Loucy (cell line): ENCODE results near the gene LDAF1.

Experiments used
- H2AFZ ChIP-seq: fragments of 200-600 bp; sonication (generic); 2 replicates; pipeline ENCODE4 v1.6.0; 2016; ENCODE audit warnings: antibody characterized with exemption, mild to moderate bottlenecking, low read length, moderate library complexity
- H3F3A ChIP-seq: fragments of 200-600 bp; 2 replicates; pipeline ENCODE4 v1.6.0; 2016; ENCODE audit warnings: antibody characterized with exemption, low read depth, mild to moderate bottlenecking
- H3K27me3 ChIP-seq: fragments of 200-600 bp; sonication (generic); 2 replicates; pipeline ENCODE4 v1.6.1; 2014; ENCODE audit warnings: low read length, mild to moderate bottlenecking; ENCODE audit not compliant: insufficient read depth, poor library complexity, severe bottlenecking
- H3K36me3 ChIP-seq: fragments of 200-600 bp; sonication (generic); 2 replicates; pipeline ENCODE4 v1.6.1; 2016; ENCODE audit warnings: low read length; ENCODE audit not compliant: insufficient read depth
- H3K4me1 ChIP-seq: fragments of 200-600 bp; sonication (generic); 2 replicates; pipeline ENCODE4 v1.5.1; 2014; ENCODE audit warnings: low read length, mild to moderate bottlenecking; ENCODE audit not compliant: insufficient read depth, poor library complexity, severe bottlenecking
- H3K4me2 ChIP-seq: fragments of 200-600 bp; sonication (generic); 2 replicates; pipeline ENCODE4 v1.6.0; 2014; ENCODE audit warnings: antibody characterized with exemption, low read length, low read depth, mild to moderate bottlenecking; ENCODE audit not compliant: poor library complexity, severe bottlenecking
- H3K4me3 ChIP-seq: fragments of 200-600 bp; sonication (generic); 2 replicates; pipeline ENCODE4 v1.5.1; 2014; ENCODE audit warnings: low read length, mild to moderate bottlenecking, mixed read lengths; ENCODE audit not compliant: poor library complexity, severe bottlenecking
- H3K79me2 ChIP-seq: fragments of 200-600 bp; sonication (generic); 2 replicates; pipeline ENCODE4 v1.6.1; 2014; ENCODE audit warnings: low read length; ENCODE audit not compliant: insufficient read depth
- H3K9ac ChIP-seq: fragments of 200-600 bp; sonication (generic); 2 replicates; pipeline ENCODE4 v1.6.0; 2014; ENCODE audit warnings: mild to moderate bottlenecking, low read depth, low read length, moderate library complexity; ENCODE audit not compliant: poor library complexity, severe bottlenecking
- H3K9me2 ChIP-seq: fragments of 200-600 bp; sonication (generic); replicated peaks from 2 replicates; pipeline ENCODE4 v1.6.1; 2016; ENCODE audit warnings: low read depth, low read length, mixed read lengths
- H3K9me3 ChIP-seq: fragments of 200-600 bp; sonication (generic); 2 replicates; pipeline ENCODE4 v1.6.1; 2014; ENCODE audit warnings: mild to moderate bottlenecking, antibody characterized with exemption, low read length, low read depth; ENCODE audit not compliant: insufficient read depth
- H4K20me1 ChIP-seq: fragments of 200-600 bp; sonication (generic); 2 replicates; pipeline ENCODE4 v1.6.0; 2014; ENCODE audit warnings: antibody characterized with exemption, low read length, mild to moderate bottlenecking; ENCODE audit not compliant: insufficient read depth, poor library complexity, severe bottlenecking
- EZH2phosphoT487 ChIP-seq: fragments of 200-600 bp; IDR thresholded peaks from 2 replicates; pipeline ENCODE4 v1.6.1; 2018; ENCODE audit warnings: antibody characterized with exemption, mild to moderate bottlenecking, moderate library complexity, borderline replicate concordance
- TF ChIP-seq, protein P1 (sequence below): fragments of 200-600 bp; sonication (generic); conservative IDR thresholded peaks from 2 replicates; pipeline ENCODE4 v1.5.1; 2014; ENCODE audit warnings: mild to moderate bottlenecking, antibody characterized with exemption, low read length

LDAF1 gene

DNA sequence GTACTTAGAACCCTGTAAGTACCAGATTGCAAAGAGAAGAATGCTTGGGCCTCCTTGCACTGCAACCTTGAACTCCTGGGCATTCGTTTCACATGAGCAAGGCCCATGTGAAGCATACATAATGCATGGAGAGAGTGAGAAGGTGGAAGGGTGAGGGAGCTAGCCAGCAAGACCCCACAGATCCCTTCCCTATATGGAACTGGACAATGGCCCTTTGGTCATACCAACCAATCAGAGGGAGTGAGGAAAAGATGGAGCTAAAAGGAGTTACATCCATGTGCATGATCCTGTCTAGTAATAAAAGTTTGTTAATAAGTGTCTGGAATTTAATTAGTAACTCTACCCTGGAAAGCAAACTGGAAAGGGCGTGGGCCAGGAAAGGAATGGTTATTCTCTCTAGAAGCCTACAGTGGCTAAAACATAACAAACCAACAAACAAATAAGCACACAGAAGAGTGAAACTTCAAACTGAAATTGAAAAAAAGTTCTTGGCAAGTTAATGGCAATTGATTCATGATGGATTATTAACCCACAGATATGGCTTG lies 37.4 kb upstream of the LDAF1 start:
- Histone ChIP-seq H3K9ac (no peak overlapping the region), H2AFZ (no peak overlapping the region), H3K36me3 (no peaks in the 10 kb centered on the region), H3K9me2 (no peaks in the 10 kb centered on the region), H3F3A (no peaks in the 10 kb centered on the region), H3K27me3 (no peaks in the 10 kb centered on the region), H3K4me1 (no peaks in the 10 kb centered on the region), H3K79me2 (no peaks in the 10 kb centered on the region), H4K20me1 (no peaks in the 10 kb centered on the region), H3K9me3 (no peaks in the 10 kb centered on the region), H3K4me2 (no peak overlapping the region), H3K4me3 (no peak overlapping the region)
- TF ChIP-seq EZH2phosphoT487 = no peak
- TF ChIP-seq, protein P1, sequence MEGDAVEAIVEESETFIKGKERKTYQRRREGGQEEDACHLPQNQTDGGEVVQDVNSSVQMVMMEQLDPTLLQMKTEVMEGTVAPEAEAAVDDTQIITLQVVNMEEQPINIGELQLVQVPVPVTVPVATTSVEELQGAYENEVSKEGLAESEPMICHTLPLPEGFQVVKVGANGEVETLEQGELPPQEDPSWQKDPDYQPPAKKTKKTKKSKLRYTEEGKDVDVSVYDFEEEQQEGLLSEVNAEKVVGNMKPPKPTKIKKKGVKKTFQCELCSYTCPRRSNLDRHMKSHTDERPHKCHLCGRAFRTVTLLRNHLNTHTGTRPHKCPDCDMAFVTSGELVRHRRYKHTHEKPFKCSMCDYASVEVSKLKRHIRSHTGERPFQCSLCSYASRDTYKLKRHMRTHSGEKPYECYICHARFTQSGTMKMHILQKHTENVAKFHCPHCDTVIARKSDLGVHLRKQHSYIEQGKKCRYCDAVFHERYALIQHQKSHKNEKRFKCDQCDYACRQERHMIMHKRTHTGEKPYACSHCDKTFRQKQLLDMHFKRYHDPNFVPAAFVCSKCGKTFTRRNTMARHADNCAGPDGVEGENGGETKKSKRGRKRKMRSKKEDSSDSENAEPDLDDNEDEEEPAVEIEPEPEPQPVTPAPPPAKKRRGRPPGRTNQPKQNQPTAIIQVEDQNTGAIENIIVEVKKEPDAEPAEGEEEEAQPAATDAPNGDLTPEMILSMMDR = no peak

- Histone ChIP-seq H3K27me3 (no peaks in the 10 kb centered on the region), H4K20me1 (no peaks in the 10 kb centered on the region), H3K36me3 (no peaks in the 10 kb centered on the region), H3K4me2 (no peak overlapping the region), H3K79me2 (no peaks in the 10 kb centered on the region), H2AFZ (no peak overlapping the region), H3F3A (no peaks in the 10 kb centered on the region), H3K9me2 (no peaks in the 10 kb centered on the region), H3K9ac (no peak overlapping the region), H3K4me1 (no peaks in the 10 kb centered on the region), H3K4me3 (no peak overlapping the region), H3K9me3 (no peaks in the 10 kb centered on the region)
- no peak for TF ChIP-seq EZH2phosphoT487
- TF ChIP-seq, protein P1 = no peak
Observed at GRCh38 chr16:21125191-21125590, 33.3 kb upstream of the LDAF1 start.

- H3K4me1 ChIP-seq = no peaks in the 10 kb centered on the region
- no peak for TF ChIP-seq EZH2phosphoT487
- TF ChIP-seq, protein P1 = no peak
- no peaks in the 10 kb centered on the region for H3K27me3 ChIP-seq
- no peaks in the 10 kb centered on the region for H3K79me2 ChIP-seq
- no peak overlapping the region for H3K4me3 ChIP-seq
- no peaks in the 10 kb centered on the region for H3K9me2 ChIP-seq
- H2AFZ ChIP-seq = no peak overlapping the region
- no peaks in the 10 kb centered on the region for H3K36me3 ChIP-seq
- H3F3A ChIP-seq = no peaks in the 10 kb centered on the region
- no peaks in the 10 kb centered on the region for H4K20me1 ChIP-seq
- no peaks in the 10 kb centered on the region for H3K9me3 ChIP-seq
- no peak overlapping the region for H3K4me2 ChIP-seq
- H3K9ac ChIP-seq = no peak overlapping the region
Observed at GRCh38 chr16:21126518-21126917, 32.0 kb upstream of the LDAF1 start.
